Tibial artery (tissue), 4 donors: ENCODE measurements around the gene TTC38.

ENCODE experiments used
- DNase-seq, 2 donors: peaks; one replicate each; pipeline ENCODE4 v3.0.0-alpha.2; 2019
- H3K27ac ChIP-seq, 2 donors: fragments of 200-600 bp; sonication (generic) in 1 of 2; 1 replicate in 1 of 2; 2 replicates in 1 of 2; pipeline ENCODE4 v1.5.1; 2018 to 2019; ENCODE audit warnings: mild to moderate bottlenecking in 1 of 2
- H3K27me3 ChIP-seq, 2 donors: fragments of 200-600 bp; sonication (generic) in 1 of 2; one replicate each; pipeline versions ENCODE4 v1.5.1 to v1.6.0; 2016 to 2019
- H3K36me3 ChIP-seq, 3 donors: fragments of 200-600 bp; sonication (generic) in 2 of 3; one replicate each; pipeline ENCODE4 v1.5.1; 2016 to 2019; ENCODE audit warnings: mild to moderate bottlenecking in 2 of 3
- H3K4me1 ChIP-seq, 4 donors: fragments of 200-600 bp; sonication (generic) in 2 of 4; 1 replicate in 3 of 4; 2 replicates in 1 of 4; pipeline ENCODE4 v1.5.1; 2016 to 2019
- H3K4me3 ChIP-seq, 2 donors: fragments of 200-600 bp; sonication (generic) in 1 of 2; 1 replicate in 1 of 2; 2 replicates in 1 of 2; pipeline ENCODE4 v1.5.1; 2018 to 2019; ENCODE audit warnings: mild to moderate bottlenecking in 2 of 2
- H3K9me3 ChIP-seq, 3 donors: fragments of 200-600 bp; sonication (generic) in 1 of 3; one replicate each; pipeline ENCODE4 v1.5.1; 2016 to 2019
- intact Hi-C: fragments of 100-400 bp; cut with DNase I; formaldehyde crosslinking; loops from one replicate; pipeline ENCODE4 v1.15.0; 2023; ENCODE audit warnings: low total_unique reads
- TF ChIP-seq, protein P1 (sequence below), 2 experiments: fragments of 200-600 bp in 1 of 2; fragments of 450-650 bp in 1 of 2; IDR thresholded peaks; one replicate each; pipeline ENCODE4 v1.5.1; 2017 to 2019; ENCODE audit warnings: antibody characterized with exemption in 2 of 2, mild to moderate bottlenecking in 1 of 2, moderate library complexity in 1 of 2

TTC38 gene

DNA sequence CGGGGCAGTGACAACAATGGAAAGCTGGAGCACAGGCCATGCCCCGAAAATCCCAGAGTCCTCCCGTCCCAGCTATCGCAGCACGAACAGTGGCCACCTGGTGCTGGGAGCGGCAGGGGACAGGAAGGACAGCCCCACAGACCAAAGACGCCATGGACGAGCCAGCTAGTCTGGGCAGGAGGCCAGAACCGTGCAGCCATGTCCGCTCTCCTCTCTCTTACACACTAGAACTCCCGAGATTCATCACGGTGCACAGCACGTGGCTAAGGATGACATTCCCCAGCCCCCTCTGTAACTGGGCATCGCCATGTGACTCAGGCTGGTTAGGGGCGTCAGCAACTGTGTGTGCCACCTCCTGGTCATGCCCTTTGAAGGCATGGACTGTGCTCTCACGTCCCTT, 22.3 kb upstream of the TTC38 start:
- no peak overlapping the region for H3K4me3 ChIP-seq
- intact Hi-C loops: loop anchor here (5.0 kb wide), 1 partner anchor 93 kb away; the partner anchor contains the start of gene PPARA
- DNase-seq: peak in 1 of 2 donors; percentile 62
- peaks cover 0 to 12% (median 8%) of the 10 kb centered on the region in 4 donors for H3K4me1 ChIP-seq
- H3K27me3 ChIP-seq: no peaks in the 10 kb centered on the region
- no peaks in the 10 kb centered on the region for H3K9me3 ChIP-seq
- H3K27ac ChIP-seq: no peak overlapping the region
- TF ChIP-seq, protein P1, sequence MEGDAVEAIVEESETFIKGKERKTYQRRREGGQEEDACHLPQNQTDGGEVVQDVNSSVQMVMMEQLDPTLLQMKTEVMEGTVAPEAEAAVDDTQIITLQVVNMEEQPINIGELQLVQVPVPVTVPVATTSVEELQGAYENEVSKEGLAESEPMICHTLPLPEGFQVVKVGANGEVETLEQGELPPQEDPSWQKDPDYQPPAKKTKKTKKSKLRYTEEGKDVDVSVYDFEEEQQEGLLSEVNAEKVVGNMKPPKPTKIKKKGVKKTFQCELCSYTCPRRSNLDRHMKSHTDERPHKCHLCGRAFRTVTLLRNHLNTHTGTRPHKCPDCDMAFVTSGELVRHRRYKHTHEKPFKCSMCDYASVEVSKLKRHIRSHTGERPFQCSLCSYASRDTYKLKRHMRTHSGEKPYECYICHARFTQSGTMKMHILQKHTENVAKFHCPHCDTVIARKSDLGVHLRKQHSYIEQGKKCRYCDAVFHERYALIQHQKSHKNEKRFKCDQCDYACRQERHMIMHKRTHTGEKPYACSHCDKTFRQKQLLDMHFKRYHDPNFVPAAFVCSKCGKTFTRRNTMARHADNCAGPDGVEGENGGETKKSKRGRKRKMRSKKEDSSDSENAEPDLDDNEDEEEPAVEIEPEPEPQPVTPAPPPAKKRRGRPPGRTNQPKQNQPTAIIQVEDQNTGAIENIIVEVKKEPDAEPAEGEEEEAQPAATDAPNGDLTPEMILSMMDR (IDR thresholded peaks at IDR 0.05): no peak
- H3K36me3 ChIP-seq: peaks cover 0 to 40% (median 14%) of the 10 kb centered on the region in 3 donors

DNA sequence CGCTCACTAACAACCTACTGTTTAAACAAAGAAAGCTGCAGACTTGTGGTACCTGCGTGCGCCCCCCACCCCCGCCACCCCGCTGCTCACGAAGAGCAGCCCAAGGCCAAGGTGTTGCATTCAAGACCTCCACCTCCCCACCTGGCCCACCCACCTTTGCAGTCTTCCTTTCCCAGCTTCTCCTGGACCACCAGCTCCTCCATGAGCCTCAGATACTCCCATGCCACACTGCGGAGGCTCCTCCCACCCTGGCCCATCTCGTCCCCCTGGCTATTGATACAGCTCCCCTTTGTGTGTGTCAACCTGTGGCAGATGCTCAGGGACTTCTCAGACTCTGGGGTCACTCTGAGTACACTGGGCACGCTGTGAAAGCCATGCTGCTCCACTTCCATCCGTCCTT, 21.6 kb upstream of the TTC38 start:
- Histone ChIP-seq H3K9me3 (no peaks in the 10 kb centered on the region), H3K27ac (no peak overlapping the region), H3K4me3 (no peak overlapping the region), H3K36me3 (peaks cover 0 to 37% (median 14%) of the 10 kb centered on the region in 3 donors), H3K27me3 (no peaks in the 10 kb centered on the region), H3K4me1 (peaks cover 0 to 19% (median 14%) of the 10 kb centered on the region in 4 donors)
- TF ChIP-seq, protein P1 (IDR thresholded peaks at IDR 0.05): no peak
- intact Hi-C loops: loop anchor here (5.0 kb wide), 1 partner anchor 94 kb away; the partner anchor contains the start of gene PPARA
- peak in 1 of 2 donors; percentile 48 for DNase-seq

DNA sequence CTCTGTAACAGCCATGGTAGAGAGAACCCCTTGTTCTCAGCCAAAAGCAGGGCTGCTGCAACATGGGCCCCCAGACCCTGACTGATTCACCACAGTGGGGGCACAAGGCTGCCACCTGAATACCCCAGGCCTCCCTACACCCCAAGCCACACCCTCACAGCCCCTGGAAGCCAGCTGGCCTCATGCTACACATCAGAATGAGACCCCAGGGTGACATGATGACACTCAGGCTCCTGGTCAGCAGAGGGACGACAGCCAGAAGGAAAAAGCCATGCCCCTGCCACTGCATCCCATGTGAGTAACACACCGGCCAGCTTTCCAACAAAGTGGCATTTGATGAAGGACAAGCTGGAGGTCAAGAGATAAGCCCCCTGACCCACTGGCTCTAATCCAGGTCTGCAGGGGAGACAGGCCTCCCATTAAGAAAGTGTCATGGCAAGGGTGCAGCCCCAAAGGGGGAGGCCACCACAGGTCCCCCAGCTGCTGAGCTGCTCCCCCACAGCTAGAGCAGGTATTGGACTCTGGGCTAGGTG, 20.3 kb upstream of the TTC38 start:
- Histone ChIP-seq H3K4me1 (peaks cover 0 to 23% (median 15%) of the 10 kb centered on the region in 4 donors), H3K27ac (no peak overlapping the region), H3K4me3 (no peak overlapping the region)

DNA sequence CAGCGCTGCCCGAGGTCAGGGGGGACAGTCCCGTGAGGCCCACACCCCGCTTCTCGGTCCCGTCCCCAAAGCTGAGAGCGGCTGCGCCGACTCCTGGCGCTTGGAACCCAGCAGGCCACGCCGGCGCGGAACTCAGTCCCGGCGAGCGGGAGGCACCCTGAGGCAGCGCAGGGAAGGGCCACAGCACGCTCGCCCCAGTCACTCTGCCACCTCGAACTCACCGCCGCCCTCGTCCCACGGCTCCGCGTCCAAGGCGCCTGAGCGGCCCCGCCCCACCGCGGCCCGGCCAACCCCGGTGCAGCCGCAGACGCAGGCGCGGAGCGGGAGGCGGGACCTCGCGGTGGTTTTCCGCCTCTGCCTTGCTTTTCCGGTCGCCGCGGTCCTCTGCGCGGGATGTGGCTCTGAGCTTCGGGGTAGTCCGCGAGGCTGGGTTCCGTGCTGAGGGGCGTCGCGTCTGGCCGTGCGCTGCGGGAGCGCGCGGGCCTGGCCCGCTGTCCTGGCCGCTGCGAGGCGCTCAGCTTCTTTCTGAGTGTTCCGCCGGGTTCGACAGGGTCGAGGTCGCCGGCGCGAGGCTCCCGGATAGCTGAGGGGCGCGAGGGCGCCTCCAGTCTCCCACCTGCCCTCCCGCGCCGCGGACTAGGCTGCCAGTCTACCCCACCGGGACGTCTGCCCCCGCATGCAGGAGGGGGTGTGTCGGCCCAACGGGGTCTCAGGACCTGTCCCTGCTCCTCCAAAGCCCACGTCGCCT, 17.6 kb upstream of the TTC38 start, which contains the start of gene CDPF1:
Gene CDPF1, minus strand, starts transcription at position 259 of the 748 bp plus-strand sequence. CDS start 2,009 bp downstream, outside the sequence.
- H3K27ac ChIP-seq: peak within 1 kb of the TSS; percentile 84 to 85
- no peaks in the 10 kb centered on the region for H3K9me3 ChIP-seq
- H3K4me1 ChIP-seq: peaks cover 0 to 23% (median 15%) of the 10 kb centered on the region in 4 donors
- intact Hi-C loops: loop anchor here (10.0 kb wide), 1 partner anchor 125 kb away; no protein-coding TSS in a partner anchor
- peaks cover 0 to 11% (median 0%) of the 10 kb centered on the region in 3 donors for H3K36me3 ChIP-seq
- H3K27me3 ChIP-seq: no peaks in the 10 kb centered on the region
- peak within 1 kb of the TSS; percentile 70 for H3K4me3 ChIP-seq
- TF ChIP-seq, protein P1 (IDR thresholded peaks at IDR 0.05): no peak
- DNase-seq: peak; percentile 87 to 94

More for the DNA sequence above, 20.3 kb upstream of the TTC38 start:
- H3K9me3 ChIP-seq: no peaks in the 10 kb centered on the region
- TF ChIP-seq, protein P1 (IDR thresholded peaks at IDR 0.05): no peak
- DNase-seq: peak in 1 of 2 donors; percentile 55
- intact Hi-C loops: loop anchor here (5.0 kb wide), 1 partner anchor 95 kb away; the partner anchor contains the start of gene PPARA
- peaks cover 0 to 37% (median 14%) of the 10 kb centered on the region in 3 donors for H3K36me3 ChIP-seq
- no peaks in the 10 kb centered on the region for H3K27me3 ChIP-seq

DNA sequence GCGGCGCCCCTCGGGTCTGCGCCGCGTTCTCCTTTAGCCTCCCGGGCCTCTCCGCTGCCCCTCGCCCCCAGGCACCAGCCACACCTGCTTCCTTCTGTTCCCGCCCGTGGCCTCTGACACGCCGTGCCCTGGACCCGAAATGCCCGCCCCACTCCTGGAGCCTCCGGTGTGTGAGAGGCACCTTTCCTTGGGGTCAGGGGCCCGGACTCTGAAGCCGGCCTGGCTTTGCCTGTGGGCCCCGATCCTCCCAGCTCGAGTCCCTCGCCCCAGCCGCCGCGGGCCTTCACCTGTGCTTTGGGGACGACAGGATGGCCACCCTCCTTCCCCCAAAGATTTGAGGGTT, 17.1 kb upstream of the TTC38 start:
- H3K36me3 ChIP-seq: peaks cover 0 to 9% (median 0%) of the 10 kb centered on the region in 3 donors
- no peak for DNase-seq
- peak overlapping the region; percentile 70 for H3K4me3 ChIP-seq
- peaks cover 0 to 23% (median 15%) of the 10 kb centered on the region in 4 donors for H3K4me1 ChIP-seq
- no peaks in the 10 kb centered on the region for H3K27me3 ChIP-seq
- H3K27ac ChIP-seq: peak overlapping the region; percentile 84 to 85
- no peaks in the 10 kb centered on the region for H3K9me3 ChIP-seq
- TF ChIP-seq, protein P1 (IDR thresholded peaks at IDR 0.05): no peak
- intact Hi-C loops: loop anchor here (10.0 kb wide), 1 partner anchor 126 kb away; no protein-coding TSS in a partner anchor
